ENCODE results near the gene ESRRB.
A peak's percentile ranks its signal among the peaks of the same experiment; 100 is the strongest.

The ESRRB gene

DNA sequence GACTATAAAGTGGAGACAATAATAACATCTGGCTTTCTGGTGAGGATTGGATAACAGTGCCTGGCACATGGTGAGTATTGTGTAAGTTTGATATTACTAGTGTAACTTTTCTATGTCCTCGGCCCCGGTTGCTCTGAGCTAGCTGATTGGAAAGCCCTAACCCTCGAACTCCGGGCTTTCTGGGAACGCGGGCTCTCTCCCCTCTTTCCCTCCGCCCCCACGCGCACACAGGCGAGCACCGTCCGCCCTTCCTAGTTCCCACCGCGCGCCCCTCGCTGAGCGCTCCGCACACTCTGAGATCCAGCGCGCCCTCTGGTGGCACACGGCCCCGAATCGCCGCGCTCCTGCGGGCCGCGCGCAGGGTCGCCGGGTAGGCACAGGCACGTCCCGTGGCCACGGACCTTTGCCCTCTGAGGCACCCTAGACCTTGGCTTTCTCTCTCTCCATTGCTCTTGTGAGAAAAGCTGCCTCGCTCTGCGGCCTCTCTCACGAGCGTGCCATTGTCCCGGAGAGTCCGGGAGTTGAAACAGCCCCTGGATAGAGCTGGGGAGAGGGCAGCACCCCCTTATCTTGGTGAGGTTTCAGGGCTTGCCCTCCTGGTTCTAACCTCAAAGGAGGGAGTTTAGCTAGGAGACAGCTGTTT is 23.2 kb upstream of the ESRRB start:
- peak overlapping the region; percentile 28 for H3K4me3 ChIP-seq (replicated peaks; ENCODE audit: low read depth, low read length)
- DNase-seq (ENCODE audit: low read depth): peak; percentile 40
- TF ChIP-seq, protein P1, sequence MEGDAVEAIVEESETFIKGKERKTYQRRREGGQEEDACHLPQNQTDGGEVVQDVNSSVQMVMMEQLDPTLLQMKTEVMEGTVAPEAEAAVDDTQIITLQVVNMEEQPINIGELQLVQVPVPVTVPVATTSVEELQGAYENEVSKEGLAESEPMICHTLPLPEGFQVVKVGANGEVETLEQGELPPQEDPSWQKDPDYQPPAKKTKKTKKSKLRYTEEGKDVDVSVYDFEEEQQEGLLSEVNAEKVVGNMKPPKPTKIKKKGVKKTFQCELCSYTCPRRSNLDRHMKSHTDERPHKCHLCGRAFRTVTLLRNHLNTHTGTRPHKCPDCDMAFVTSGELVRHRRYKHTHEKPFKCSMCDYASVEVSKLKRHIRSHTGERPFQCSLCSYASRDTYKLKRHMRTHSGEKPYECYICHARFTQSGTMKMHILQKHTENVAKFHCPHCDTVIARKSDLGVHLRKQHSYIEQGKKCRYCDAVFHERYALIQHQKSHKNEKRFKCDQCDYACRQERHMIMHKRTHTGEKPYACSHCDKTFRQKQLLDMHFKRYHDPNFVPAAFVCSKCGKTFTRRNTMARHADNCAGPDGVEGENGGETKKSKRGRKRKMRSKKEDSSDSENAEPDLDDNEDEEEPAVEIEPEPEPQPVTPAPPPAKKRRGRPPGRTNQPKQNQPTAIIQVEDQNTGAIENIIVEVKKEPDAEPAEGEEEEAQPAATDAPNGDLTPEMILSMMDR (IDR thresholded peaks at IDR 0.05; ENCODE audit: low read length, missing control alignments): peak; percentile 57

DNA sequence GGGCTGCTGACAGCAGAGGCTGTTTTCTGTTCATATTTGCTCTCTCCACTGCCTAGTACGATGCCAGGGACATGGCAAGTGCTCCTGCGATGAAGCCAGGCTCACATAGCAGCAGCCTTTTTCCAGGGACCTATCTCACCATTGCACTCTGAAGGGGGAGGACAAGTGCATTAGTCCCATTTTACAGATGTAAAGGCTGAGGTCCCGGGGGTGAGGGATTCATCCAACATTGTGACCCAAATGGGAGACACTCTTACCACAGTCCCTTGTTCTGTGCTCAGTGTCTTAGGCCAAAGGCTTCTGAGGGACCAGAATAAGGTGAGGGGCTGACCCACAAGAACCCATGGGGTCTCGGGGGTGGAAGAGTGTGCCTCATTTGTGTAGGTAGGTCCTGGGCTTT is 21.6 kb upstream of the ESRRB start:
- TF ChIP-seq, protein P1 (IDR thresholded peaks at IDR 0.05; ENCODE audit: low read length, missing control alignments): no peak
- DNase-seq (ENCODE audit: low read depth): no peak
- H3K4me3 ChIP-seq (replicated peaks; ENCODE audit: low read depth, low read length): no peak overlapping the region

DNA sequence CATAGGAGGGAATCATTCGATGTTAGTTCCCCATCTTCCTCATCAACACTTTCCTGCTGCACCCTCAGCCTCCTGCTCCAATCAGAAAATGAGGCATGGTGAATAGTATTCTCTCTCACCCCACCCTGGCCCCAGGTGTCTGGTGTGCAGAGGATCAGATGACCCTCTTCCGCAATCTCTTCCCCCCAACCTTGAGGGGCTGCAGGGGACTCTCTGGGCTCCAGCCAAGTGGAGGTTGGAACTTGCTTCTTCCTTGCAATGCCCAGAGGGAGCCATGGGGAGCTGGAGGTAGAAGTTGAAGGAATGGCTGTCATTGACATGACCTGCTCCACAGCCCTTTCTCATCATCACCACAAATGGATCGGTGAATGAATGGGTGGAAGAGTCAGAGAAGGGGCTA is 20.2 kb upstream of the ESRRB start:
- DNase-seq (ENCODE audit: low read depth): no peak
- TF ChIP-seq, protein P1 (IDR thresholded peaks at IDR 0.05; ENCODE audit: low read length, missing control alignments): no peak
- no peak overlapping the region for H3K4me3 ChIP-seq (replicated peaks; ENCODE audit: low read depth, low read length)

DNA sequence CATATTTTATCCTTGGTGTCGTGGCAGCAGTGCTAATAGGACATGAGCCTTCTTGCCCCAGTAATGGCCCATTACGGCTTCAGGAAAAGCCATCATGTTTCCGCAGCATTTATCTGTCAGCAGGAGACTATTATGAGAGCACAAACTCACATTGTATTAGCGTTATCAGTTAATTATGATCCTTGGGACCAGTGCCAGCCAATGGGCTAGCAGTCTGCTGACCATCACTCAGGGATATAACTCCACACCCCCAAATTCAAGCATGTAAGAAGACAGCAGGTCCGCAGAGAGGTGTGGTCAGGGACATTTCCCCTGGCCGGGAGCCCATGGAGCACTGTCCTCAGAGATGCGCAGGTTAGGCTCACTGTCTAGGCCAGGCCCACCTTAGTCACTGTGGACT is 4.9 kb upstream of the ESRRB start:
- H3K4me3 ChIP-seq (replicated peaks; ENCODE audit: low read depth, low read length): no peak overlapping the region
- TF ChIP-seq, protein P1 (IDR thresholded peaks at IDR 0.05; ENCODE audit: low read length, missing control alignments): no peak
- DNase-seq (ENCODE audit: low read depth): no peak

DNA sequence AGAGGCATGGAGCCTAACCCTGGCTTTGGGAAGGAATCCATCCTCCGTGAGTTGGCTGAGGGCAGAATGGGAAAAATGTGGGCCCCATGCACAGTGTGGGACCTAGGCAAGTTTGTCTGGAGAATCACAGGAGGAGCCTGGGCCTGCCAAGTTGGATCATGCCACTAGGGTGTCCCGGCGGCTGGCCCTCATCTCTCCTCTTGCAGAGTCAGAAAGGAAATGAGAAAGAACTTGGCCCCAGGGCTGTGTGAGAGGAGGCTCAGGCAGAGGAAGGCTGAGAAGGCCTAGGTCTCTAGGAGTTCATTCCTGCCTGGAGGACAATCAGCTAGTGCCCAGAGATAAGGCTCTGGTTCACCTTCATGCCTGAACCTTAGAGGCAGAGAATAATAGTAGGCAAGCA is 2.5 kb upstream of the ESRRB start:
- TF ChIP-seq, protein P1 (IDR thresholded peaks at IDR 0.05; ENCODE audit: low read length, missing control alignments): no peak
- DNase-seq (ENCODE audit: low read depth): no peak
- no peak overlapping the region for H3K4me3 ChIP-seq (replicated peaks; ENCODE audit: low read depth, low read length)

DNA sequence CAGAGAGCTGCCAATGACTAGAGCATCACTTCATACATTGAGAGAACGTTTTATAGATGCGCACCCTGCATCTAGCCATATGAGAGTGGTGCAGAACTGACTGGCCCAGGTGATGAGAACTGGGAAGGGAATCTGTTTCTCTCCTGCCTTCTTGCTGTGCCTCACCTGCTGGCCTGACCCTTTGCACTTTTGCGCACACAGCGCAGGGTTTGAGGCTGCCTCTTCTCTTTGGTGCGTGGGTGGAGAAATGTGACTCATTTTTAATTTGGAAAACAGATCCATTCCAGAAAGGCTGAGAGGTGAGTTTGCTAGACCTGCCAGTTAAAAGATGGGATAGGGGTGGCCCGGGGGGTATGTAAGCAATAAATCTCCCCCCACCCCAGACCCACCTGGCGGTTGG is 453 bp upstream of the ESRRB start:
- DNase-seq (ENCODE audit: low read depth): no peak
- TF ChIP-seq, protein P1 (IDR thresholded peaks at IDR 0.05; ENCODE audit: low read length, missing control alignments): no peak
- no peak overlapping the region for H3K4me3 ChIP-seq (replicated peaks; ENCODE audit: low read depth, low read length)

DNA sequence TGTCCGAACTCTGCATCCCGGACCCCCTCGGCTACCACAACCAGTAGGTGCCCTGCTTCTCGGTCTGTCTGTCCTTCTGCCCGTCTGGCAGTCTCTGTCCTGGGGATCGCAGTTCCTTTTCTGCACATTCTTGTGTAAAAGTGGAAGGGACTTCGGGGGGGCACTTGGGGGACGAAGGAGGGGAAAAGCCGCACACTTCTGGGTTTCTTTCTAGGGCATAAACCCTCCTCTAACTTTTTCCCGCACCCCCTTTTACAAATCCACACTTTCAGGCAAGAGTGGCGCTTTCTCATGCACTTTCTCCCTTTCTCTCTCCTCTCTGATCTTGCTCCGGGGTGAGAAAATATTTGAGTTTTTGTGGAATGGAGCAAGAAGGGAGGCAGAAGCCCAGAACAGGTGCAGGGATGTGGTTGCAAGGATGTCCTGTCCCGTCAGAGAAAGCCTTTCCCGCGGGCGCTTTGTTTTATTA is 506 bp downstream of the ESRRB start:
- no peak for DNase-seq (ENCODE audit: low read depth)
- peak overlapping the region; percentile 22 for H3K4me3 ChIP-seq (replicated peaks; ENCODE audit: low read depth, low read length)
- TF ChIP-seq, protein P1 (IDR thresholded peaks at IDR 0.05; ENCODE audit: low read length, missing control alignments): no peak

Measured in fibroblast of pulmonary artery (primary cell).